GM18511 (cell line): Measurements from ENCODE around the gene PPM1N.
A peak's percentile ranks its signal among the peaks of the same experiment; 100 is the strongest.

Experiments used
- ATAC-seq: cut with Tn5 transposase; IDR thresholded peaks from one replicate; pipeline ENCODE4 v1.9.1; 2021; ENCODE audit warnings: mild to moderate bottlenecking, moderate library complexity; ENCODE audit not compliant: unreplicated experiment

The PPM1N gene

GRCh38 chr19:45488708-45489107 lies 9.5 kb upstream of the PPM1N start:
- ATAC-seq = no peak

GRCh38 chr19:45489216-45489855 lies 8.9 kb upstream of the PPM1N start:
- no peak for ATAC-seq

- ATAC-seq = no peak
Measured at GRCh38 chr19:45492137-45492626, 6.1 kb upstream of the PPM1N start.

- no peak for ATAC-seq
Measured at GRCh38 chr19:45492627-45493470, 5.4 kb upstream of the PPM1N start.

- no peak for ATAC-seq
Measured at GRCh38 chr19:45494261-45494916, 3.9 kb upstream of the PPM1N start.

GRCh38 chr19:45495178-45495577 lies 3.1 kb upstream of the PPM1N start:
- ATAC-seq = no peak

- peak; percentile 21 for ATAC-seq
Measured at GRCh38 chr19:45496349-45496953, 1.8 kb upstream of the PPM1N start.

GRCh38 chr19:45497791-45498190 lies 452 bp upstream of the PPM1N start:
- no peak for ATAC-seq

- no peak for ATAC-seq
Measured at GRCh38 chr19:45499196-45500180, 1.2 kb downstream of the PPM1N start.

GRCh38 chr19:45500918-45501729 lies 2.9 kb downstream of the PPM1N start:
- no peak for ATAC-seq

- no peak for ATAC-seq
Measured at GRCh38 chr19:45501730-45502014, 3.4 kb downstream of the PPM1N start.

- no peak for ATAC-seq
Measured at GRCh38 chr19:45502111-45502510, 3.9 kb downstream of the PPM1N start.

- no peak for ATAC-seq
Measured at GRCh38 chr19:45503909-45504308, 5.7 kb downstream of the PPM1N start.

GRCh38 chr19:45505151-45505995 lies 7.1 kb downstream of the PPM1N start:
- no peak for ATAC-seq

GRCh38 chr19:45505996-45506245 lies 7.7 kb downstream of the PPM1N start:
- ATAC-seq = no peak

GRCh38 chr19:45506246-45506988 lies 8.2 kb downstream of the PPM1N start:
- peak; percentile 58 for ATAC-seq

GRCh38 chr19:45506989-45507871 lies 9.0 kb downstream of the PPM1N start, which contains the start of gene VASP:
VASP (plus strand) TSS chr19:45507479; CDS start chr19:45507772, 293 bp downstream.
- peak; percentile 43 for ATAC-seq
